K562 (cell line): ENCODE measurements around the gene VLDLR. TPM values are rescaled to one million over a fixed set of nuclear protein-coding genes. Genes with fewer than 3 reads are reported as not detected.

Experiments used
- ATAC-seq: fragments of 200-7000 bp; cut with Tn5 transposase; 3 replicates; pipeline ENCODE4 v1.9.1; 2020; ENCODE audit warnings: moderate library complexity
- BruUV-seq: library from RNA; stranded (reverse); fragments of 400-500 nt; replicated peaks from 2 replicates; lab custom pipeline; 2021; lab: Mats Ljungman, UMichigan
- CTCF ChIA-PET: fragments of 300-600 bp; formaldehyde crosslinking; extraction: SDS; loops from one replicate; lab custom pipeline; 2021; ENCODE audit warnings: low intra/inter-chr PET ratio; lab: Yijun Ruan, JAX
- POLR2A ChIA-PET: fragments of 300-600, 350-650 bp; sonication (Branson Sonifier 250); formaldehyde crosslinking; extraction: SDS; loops from one replicate; lab custom pipeline; 2021; ENCODE audit warnings: antibody characterized with exemption, inconsistent platforms; lab: Yijun Ruan, JAX
- DNase-seq, 4 experiments: peaks; one replicate each; pipeline versions ENCODE4 v3.0.0 to v3.0.0-alpha.2; 2011 to 2018; ENCODE audit warnings: low spot score in 3 of 4, mixed read lengths in 3 of 4; ENCODE audit errors: extremely low read depth in 1 of 4
- FAIRE-seq: peaks from 2 replicates; lab custom pipeline; 2011; peaks lifted over from hg19 to GRCh38; lab: Jason Lieb, UNC
- H2AFZ ChIP-seq: 2 replicates; pipeline ENCODE4 v1.6.0; 2011; ENCODE audit warnings: low read depth, low read length, control low read depth, inconsistent platforms
- H3K27ac ChIP-seq: fragments of 200-600 bp; 3 replicates; pipeline ENCODE4 v1.8.0; 2011; ENCODE audit warnings: low read depth, mild to moderate bottlenecking, control low read depth, inconsistent platforms, low read length, moderate library complexity, mixed read lengths; ENCODE audit errors: extremely low read depth
- H3K27me3 ChIP-seq, 2 experiments: fragments of 300-600 bp in 1 of 2; 2 replicates in 1 of 2; 3 replicates in 1 of 2; pipeline versions ENCODE4 v1.6.0 to v1.8.0; 2011; ENCODE audit warnings: inconsistent platforms in 2 of 2, low read length in 2 of 2, mild to moderate bottlenecking in 1 of 2, mixed read lengths in 1 of 2, moderate library complexity in 1 of 2; ENCODE audit not compliant: control insufficient read depth in 2 of 2, insufficient read depth in 2 of 2
- H3K36me3 ChIP-seq: fragments of 300-600 bp; 3 replicates; pipeline ENCODE4 v1.8.0; 2011; ENCODE audit warnings: mild to moderate bottlenecking, low read length, inconsistent platforms; ENCODE audit not compliant: control insufficient read depth, insufficient read depth
- H3K4me1 ChIP-seq, 2 experiments: fragments of 200-600 bp in 1 of 2; replicated peaks in 1 of 2; 2 replicates in 1 of 2; 3 replicates in 1 of 2; pipeline versions ENCODE4 v1.5.1 to v1.8.0; 2011; ENCODE audit warnings: inconsistent platforms in 2 of 2, low read length in 2 of 2, mild to moderate bottlenecking in 1 of 2, mixed read lengths in 1 of 2, moderate library complexity in 1 of 2; ENCODE audit not compliant: control insufficient read depth in 2 of 2, insufficient read depth in 2 of 2
- H3K4me2 ChIP-seq: 2 replicates; pipeline ENCODE4 v1.6.1; 2011; ENCODE audit warnings: low read length, control low read depth, inconsistent platforms, mixed read lengths; ENCODE audit not compliant: insufficient read depth
- H3K4me3 ChIP-seq: fragments of 200-600 bp; sonication (generic), shearing (Covaris generic); 2 replicates; pipeline ENCODE4 v1.5.1; 2016; ENCODE audit warnings: control low read depth, inconsistent platforms
- H3K79me2 ChIP-seq: fragments of 200-600 bp; 3 replicates; pipeline ENCODE4 v1.8.0; 2011; ENCODE audit warnings: low read length, inconsistent platforms; ENCODE audit not compliant: control insufficient read depth, insufficient read depth
- H3K9ac ChIP-seq, 2 experiments: 2 replicates each; pipeline versions ENCODE4 v1.6.0 to v1.6.1; 2011; ENCODE audit warnings: low read depth in 2 of 2, low read length in 2 of 2, control low read depth in 1 of 2, inconsistent platforms in 1 of 2, mild to moderate bottlenecking in 1 of 2, mixed read lengths in 1 of 2; ENCODE audit not compliant: insufficient read depth in 1 of 2
- H3K9me1 ChIP-seq: one replicate; pipeline ENCODE4 v1.6.0; 2011; ENCODE audit warnings: inconsistent platforms, mild to moderate bottlenecking, low read length, moderate library complexity; ENCODE audit not compliant: control insufficient read depth, insufficient read depth
- H3K9me3 ChIP-seq: replicated peaks from 2 replicates; pipeline ENCODE4 v1.5.1; 2011; ENCODE audit warnings: low read depth, low read length, inconsistent platforms; ENCODE audit not compliant: control insufficient read depth, insufficient read depth
- H4K20me1 ChIP-seq: replicated peaks from 2 replicates; pipeline ENCODE4 v1.6.1; 2011; ENCODE audit warnings: low read length, inconsistent platforms, mixed read lengths; ENCODE audit not compliant: control insufficient read depth, insufficient read depth
- DMBX1 ChIP-seq: fragments of 250-450 bp; sonication (Bioruptor Pico); IDR thresholded peaks from 2 replicates; pipeline ENCODE4 v1.8.0; 2022; ENCODE audit warnings: inconsistent platforms, mild to moderate bottlenecking, moderate library complexity, borderline replicate concordance
- FOXK1 ChIP-seq: sonication (generic); formaldehyde crosslinking; IDR thresholded peaks from 2 replicates; pipeline ENCODE4 v1.8.0; 2022; ENCODE audit warnings: missing genetic modification reagents, mild to moderate bottlenecking, borderline replicate concordance
- HDAC6 ChIP-seq: IDR thresholded peaks from 2 replicates; pipeline ENCODE4 v1.6.1; 2012; ENCODE audit warnings: low read depth, mild to moderate bottlenecking, control low read depth, inconsistent platforms, low read length, moderate library complexity
- ID3 ChIP-seq, 2 experiments: fragments of 250-450 bp in 1 of 2; fragments of 450-650 bp in 1 of 2; sonication (Bioruptor Pico) in 1 of 2; IDR thresholded peaks; 2 replicates each; pipeline versions ENCODE4 v1.6.1 to v1.8.0; 2016 to 2021; ENCODE audit warnings: mild to moderate bottlenecking in 2 of 2, moderate library complexity in 2 of 2, missing compliant biosample characterization in 1 of 2, missing genetic modification characterization in 1 of 2
- MXI1 ChIP-seq: IDR thresholded peaks from 2 replicates; pipeline ENCODE4 v1.6.1; 2011; ENCODE audit warnings: low read depth, mild to moderate bottlenecking, improper control_type of control experiment, low read length
- NFXL1 ChIP-seq: fragments of 450-650 bp; formaldehyde crosslinking; IDR thresholded peaks from 2 replicates; pipeline ENCODE4 v1.4.0; 2021; ENCODE audit warnings: mild to moderate bottlenecking
- RBBP5 ChIP-seq: fragments of 200-600 bp; sonication (generic); IDR thresholded peaks from 2 replicates; pipeline ENCODE4 v1.6.1; 2012; ENCODE audit warnings: borderline replicate concordance, mild to moderate bottlenecking, low read length, control low read depth, inconsistent platforms; ENCODE audit not compliant: insufficient read depth, poor library complexity, severe bottlenecking
- SPI1 ChIP-seq: IDR thresholded peaks from 2 replicates; pipeline ENCODE4 v1.6.1; 2011; ENCODE audit warnings: low read depth, low read length, control low read depth, borderline replicate concordance
- TEAD1 ChIP-seq, 2 experiments: fragments of 450-650 bp in 1 of 2; sonication (generic) in 1 of 2; formaldehyde crosslinking; IDR thresholded peaks; 2 replicates each; pipeline versions ENCODE4 v1.4.0 to v1.8.0; 2020 to 2022; ENCODE audit warnings: mild to moderate bottlenecking in 2 of 2, missing genetic modification reagents in 1 of 2
- WHSC1 ChIP-seq: IDR thresholded peaks from one replicate; pipeline ENCODE4 v1.6.1; 2012; ENCODE audit warnings: low read length, control low read depth, inconsistent platforms
- ZHX1 ChIP-seq: fragments of 150-350 bp; conservative IDR thresholded peaks from 2 replicates; pipeline ENCODE4 v1.6.1; 2014; ENCODE audit warnings: low read length
- ZNF12 ChIP-seq: sonication (generic); formaldehyde crosslinking; IDR thresholded peaks from 2 replicates; pipeline ENCODE4 v1.4.0; 2020; ENCODE audit warnings: mild to moderate bottlenecking, missing genetic modification reagents
- ZNF785 ChIP-seq: fragments of 250-450 bp; sonication (Bioruptor Pico); IDR thresholded peaks from 2 replicates; pipeline ENCODE4 v1.4.0; 2020; ENCODE audit warnings: mild to moderate bottlenecking
- WGBS: fragments of 100-300 bp; shearing (Covaris generic); methylation state at CpG from one replicate; pipeline ENCODE4 v1.1.6; 2016; ENCODE audit warnings: low coverage, mixed read lengths; ENCODE audit not compliant: insufficient coverage; ENCODE audit errors: missing lambda C conversion rate; 5-methylcytosine and 5-hydroxymethylcytosine counted together
- in situ Hi-C: fragments of 300-500 bp; cut with MboI; formaldehyde crosslinking; loops from 4 replicates; pipeline ENCODE4 v1.15.0; 2018; ENCODE audit warnings: inconsistent platforms, mixed read lengths
- intact Hi-C: fragments of 100-400 bp; cut with micrococcal nuclease; formaldehyde crosslinking; loops from 2 replicates; pipeline ENCODE4 v1.14.2; 2022
- polyA plus RNA-seq, 8 experiments: library from polyadenylated mRNA; depleted of rRNA in 4 of 8; stranded (reverse) in 5 of 8; unstranded in 3 of 8; fragments of >200 nt; fragmentation: Nextera tagmentation in 2 of 8; fragmentation: Illumina TruSeq in 1 of 8; extraction: Ambion mirVana in 2 of 8; extraction: Trizol in 1 of 8; gene quantifications; 2 replicates each; pipeline versions ENCODE4 v1.2.1 to v1.2.3, GENCODE V29; 2011 to 2014; ENCODE audit warnings: inconsistent platforms in 1 of 8, missing spikeins in 1 of 8
- total RNA-seq, 7 experiments: library from RNA; depleted of rRNA in 6 of 7; stranded (reverse); fragments of >200 nt in 6 of 7; fragmentation: Illumina TruSeq in 2 of 7; extraction: Trizol in 2 of 7; gene quantifications; 2 replicates each; pipeline versions ENCODE4 v1.2.1 to v1.2.3, GENCODE V29; 2011 to 2021; ENCODE audit warnings: low replicate concordance in 1 of 7
- TF ChIP-seq, protein P1 (sequence below): fragments of 250-450 bp; sonication (Bioruptor Pico); IDR thresholded peaks from 2 replicates; pipeline ENCODE4 v1.5.0; 2020; ENCODE audit warnings: mild to moderate bottlenecking, borderline replicate concordance
- TF ChIP-seq, protein P2 (sequence below): fragments of 450-650 bp; formaldehyde crosslinking; IDR thresholded peaks from 2 replicates; pipeline ENCODE4 v1.4.0; 2022; ENCODE audit warnings: missing genetic modification characterization

VLDLR gene
- total and polyA plus RNA-seq, 9 of the 15 experiments (the other 6 are each of a cell fraction or from before 2014, with no cell fraction given) = 0.03 to 0.58 (median 0.08) TPM

- no peak for ATAC-seq
- Histone ChIP-seq H3K79me2 (no peaks in the 10 kb centered on the region), H3K4me3 (no peak overlapping the region), H3K36me3 (no peaks in the 10 kb centered on the region), H3K4me1 (no peaks in the 10 kb centered on the region; a peak in 1 of 5 replicates), H3K27me3 (no peaks in the 10 kb centered on the region), H3K4me2 (no peak overlapping the region), H3K9me1 (no peaks in the 10 kb centered on the region), H3K9ac (no peak overlapping the region), H3K27ac (no peak overlapping the region), H3K9me3 (no peaks in the 10 kb centered on the region), H2AFZ (no peak overlapping the region), H4K20me1 (no peaks in the 10 kb centered on the region)
- POLR2A ChIA-PET = no interaction called here
- intact Hi-C loops (no loop called here), in situ Hi-C loops (no loop called here)
- BruUV-seq = no TSS peak
- CTCF ChIA-PET = no interaction called here
- DNase-seq = no peak
- TF ChIP-seq ZHX1 = no peak
- TF ChIP-seq, protein P1, sequence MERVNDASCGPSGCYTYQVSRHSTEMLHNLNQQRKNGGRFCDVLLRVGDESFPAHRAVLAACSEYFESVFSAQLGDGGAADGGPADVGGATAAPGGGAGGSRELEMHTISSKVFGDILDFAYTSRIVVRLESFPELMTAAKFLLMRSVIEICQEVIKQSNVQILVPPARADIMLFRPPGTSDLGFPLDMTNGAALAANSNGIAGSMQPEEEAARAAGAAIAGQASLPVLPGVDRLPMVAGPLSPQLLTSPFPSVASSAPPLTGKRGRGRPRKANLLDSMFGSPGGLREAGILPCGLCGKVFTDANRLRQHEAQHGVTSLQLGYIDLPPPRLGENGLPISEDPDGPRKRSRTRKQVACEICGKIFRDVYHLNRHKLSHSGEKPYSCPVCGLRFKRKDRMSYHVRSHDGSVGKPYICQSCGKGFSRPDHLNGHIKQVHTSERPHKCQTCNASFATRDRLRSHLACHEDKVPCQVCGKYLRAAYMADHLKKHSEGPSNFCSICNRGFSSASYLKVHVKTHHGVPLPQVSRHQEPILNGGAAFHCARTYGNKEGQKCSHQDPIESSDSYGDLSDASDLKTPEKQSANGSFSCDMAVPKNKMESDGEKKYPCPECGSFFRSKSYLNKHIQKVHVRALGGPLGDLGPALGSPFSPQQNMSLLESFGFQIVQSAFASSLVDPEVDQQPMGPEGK (CRISPR knock-in tag) = no peak
- TF ChIP-seq, protein P2, sequence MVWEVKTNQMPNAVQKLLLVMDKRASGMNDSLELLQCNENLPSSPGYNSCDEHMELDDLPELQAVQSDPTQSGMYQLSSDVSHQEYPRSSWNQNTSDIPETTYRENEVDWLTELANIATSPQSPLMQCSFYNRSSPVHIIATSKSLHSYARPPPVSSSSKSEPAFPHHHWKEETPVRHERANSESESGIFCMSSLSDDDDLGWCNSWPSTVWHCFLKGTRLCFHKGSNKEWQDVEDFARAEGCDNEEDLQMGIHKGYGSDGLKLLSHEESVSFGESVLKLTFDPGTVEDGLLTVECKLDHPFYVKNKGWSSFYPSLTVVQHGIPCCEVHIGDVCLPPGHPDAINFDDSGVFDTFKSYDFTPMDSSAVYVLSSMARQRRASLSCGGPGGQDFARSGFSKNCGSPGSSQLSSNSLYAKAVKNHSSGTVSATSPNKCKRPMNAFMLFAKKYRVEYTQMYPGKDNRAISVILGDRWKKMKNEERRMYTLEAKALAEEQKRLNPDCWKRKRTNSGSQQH (CRISPR knock-in tag) = no peak
- no peak for TF ChIP-seq TEAD1 (CRISPR knock-in tag; IDR thresholded peaks at IDR 0.05)
- TF ChIP-seq HDAC6 = no peak
- no peak for TF ChIP-seq WHSC1
- TF ChIP-seq ZNF785 (CRISPR knock-in tag) = no peak
- no peak for TF ChIP-seq RBBP5
- no peak for TF ChIP-seq ID3 (CRISPR knock-in tag; IDR thresholded peaks at IDR 0.05)
- no peak for TF ChIP-seq ID3 (tag; IDR thresholded peaks at IDR 0.05)
- no peak for TF ChIP-seq ZNF12 (CRISPR knock-in tag)
- TF ChIP-seq DMBX1 (CRISPR knock-in tag) = no peak
- TF ChIP-seq NFXL1 (CRISPR knock-in tag) = no peak
- no peak for TF ChIP-seq SPI1
- TF ChIP-seq MXI1 = no peak
- no peak for TF ChIP-seq FOXK1 (CRISPR knock-in tag)
- no peak for FAIRE-seq
- 0% methylated on average over 1 of the region's 1 CpG for WGBS
Measured at GRCh38 chr9:2681981-2682380, 60.4 kb downstream of the VLDLR start.
